K562 (cell line): ENCODE measurements around the gene MED31. TPM values are rescaled to one million over a fixed set of nuclear protein-coding genes. Genes with fewer than 3 reads are reported as not detected.

Source experiments
- ATAC-seq: fragments of 200-7000 bp; cut with Tn5 transposase; 3 replicates; pipeline ENCODE4 v1.9.1; 2020; ENCODE audit warnings: moderate library complexity
- BruUV-seq: library from RNA; stranded (reverse); fragments of 400-500 nt; replicated peaks from 2 replicates; lab custom pipeline; 2021; lab: Mats Ljungman, UMichigan
- CTCF ChIA-PET: fragments of 300-600 bp; formaldehyde crosslinking; extraction: SDS; loops from one replicate; lab custom pipeline; 2021; ENCODE audit warnings: low intra/inter-chr PET ratio; lab: Yijun Ruan, JAX
- POLR2A ChIA-PET: fragments of 300-600, 350-650 bp; sonication (Branson Sonifier 250); formaldehyde crosslinking; extraction: SDS; loops from one replicate; lab custom pipeline; 2021; ENCODE audit warnings: antibody characterized with exemption, inconsistent platforms; lab: Yijun Ruan, JAX
- DNase-seq, 4 experiments: peaks; one replicate each; pipeline versions ENCODE4 v3.0.0 to v3.0.0-alpha.2; 2011 to 2018; ENCODE audit warnings: low spot score in 3 of 4, mixed read lengths in 3 of 4; ENCODE audit errors: extremely low read depth in 1 of 4
- FAIRE-seq: peaks from 2 replicates; lab custom pipeline; 2011; peaks lifted over from hg19 to GRCh38; lab: Jason Lieb, UNC
- H2AFZ ChIP-seq: 2 replicates; pipeline ENCODE4 v1.6.0; 2011; ENCODE audit warnings: low read depth, low read length, control low read depth, inconsistent platforms
- H3K27ac ChIP-seq: fragments of 200-600 bp; 3 replicates; pipeline ENCODE4 v1.8.0; 2011; ENCODE audit warnings: low read depth, mild to moderate bottlenecking, control low read depth, inconsistent platforms, low read length, moderate library complexity, mixed read lengths; ENCODE audit errors: extremely low read depth
- H3K27me3 ChIP-seq, 2 experiments: fragments of 300-600 bp in 1 of 2; 2 replicates in 1 of 2; 3 replicates in 1 of 2; pipeline versions ENCODE4 v1.6.0 to v1.8.0; 2011; ENCODE audit warnings: inconsistent platforms in 2 of 2, low read length in 2 of 2, mild to moderate bottlenecking in 1 of 2, mixed read lengths in 1 of 2, moderate library complexity in 1 of 2; ENCODE audit not compliant: control insufficient read depth in 2 of 2, insufficient read depth in 2 of 2
- H3K36me3 ChIP-seq: fragments of 300-600 bp; 3 replicates; pipeline ENCODE4 v1.8.0; 2011; ENCODE audit warnings: mild to moderate bottlenecking, low read length, inconsistent platforms; ENCODE audit not compliant: control insufficient read depth, insufficient read depth
- H3K4me1 ChIP-seq, 2 experiments: fragments of 200-600 bp in 1 of 2; replicated peaks in 1 of 2; 2 replicates in 1 of 2; 3 replicates in 1 of 2; pipeline versions ENCODE4 v1.5.1 to v1.8.0; 2011; ENCODE audit warnings: inconsistent platforms in 2 of 2, low read length in 2 of 2, mild to moderate bottlenecking in 1 of 2, mixed read lengths in 1 of 2, moderate library complexity in 1 of 2; ENCODE audit not compliant: control insufficient read depth in 2 of 2, insufficient read depth in 2 of 2
- H3K4me2 ChIP-seq: 2 replicates; pipeline ENCODE4 v1.6.1; 2011; ENCODE audit warnings: low read length, control low read depth, inconsistent platforms, mixed read lengths; ENCODE audit not compliant: insufficient read depth
- H3K4me3 ChIP-seq: fragments of 200-600 bp; sonication (generic), shearing (Covaris generic); 2 replicates; pipeline ENCODE4 v1.5.1; 2016; ENCODE audit warnings: control low read depth, inconsistent platforms
- H3K79me2 ChIP-seq: fragments of 200-600 bp; 3 replicates; pipeline ENCODE4 v1.8.0; 2011; ENCODE audit warnings: low read length, inconsistent platforms; ENCODE audit not compliant: control insufficient read depth, insufficient read depth
- H3K9ac ChIP-seq, 2 experiments: 2 replicates each; pipeline versions ENCODE4 v1.6.0 to v1.6.1; 2011; ENCODE audit warnings: low read depth in 2 of 2, low read length in 2 of 2, control low read depth in 1 of 2, inconsistent platforms in 1 of 2, mild to moderate bottlenecking in 1 of 2, mixed read lengths in 1 of 2; ENCODE audit not compliant: insufficient read depth in 1 of 2
- H3K9me1 ChIP-seq: one replicate; pipeline ENCODE4 v1.6.0; 2011; ENCODE audit warnings: inconsistent platforms, mild to moderate bottlenecking, low read length, moderate library complexity; ENCODE audit not compliant: control insufficient read depth, insufficient read depth
- H3K9me3 ChIP-seq: replicated peaks from 2 replicates; pipeline ENCODE4 v1.5.1; 2011; ENCODE audit warnings: low read depth, low read length, inconsistent platforms; ENCODE audit not compliant: control insufficient read depth, insufficient read depth
- H4K20me1 ChIP-seq: replicated peaks from 2 replicates; pipeline ENCODE4 v1.6.1; 2011; ENCODE audit warnings: low read length, inconsistent platforms, mixed read lengths; ENCODE audit not compliant: control insufficient read depth, insufficient read depth
- CBX1 ChIP-seq: sonication (generic); IDR thresholded peaks from 2 replicates; pipeline ENCODE4 v1.6.1; 2016; ENCODE audit warnings: antibody characterized with exemption, low read depth, mild to moderate bottlenecking
- FOXJ2 ChIP-seq: fragments of 200-800 bp; sonication (Bioruptor generic); IDR thresholded peaks from 2 replicates; pipeline ENCODE4 v1.6.1; 2016; ENCODE audit warnings: missing genetic modification characterization, missing compliant biosample characterization
- HDAC8 ChIP-seq: fragments of 450-650 bp; IDR thresholded peaks from 2 replicates; pipeline ENCODE4 v1.6.1; 2016; ENCODE audit warnings: mild to moderate bottlenecking, missing genetic modification characterization, moderate library complexity, missing compliant biosample characterization
- HSF4 ChIP-seq: fragments of 250-450 bp; sonication (Bioruptor Pico); IDR thresholded peaks from 2 replicates; pipeline ENCODE4 v2.1.2; 2022; ENCODE audit warnings: mild to moderate bottlenecking, moderate library complexity, borderline replicate concordance
- ILF3 ChIP-seq: fragments of 450-650 bp; IDR thresholded peaks from 2 replicates; pipeline ENCODE4 v1.6.1; 2018; ENCODE audit warnings: antibody characterized with exemption, mild to moderate bottlenecking, moderate library complexity, borderline replicate concordance
- KLF16 ChIP-seq: IDR thresholded peaks from 2 replicates; pipeline ENCODE4 v1.6.1; 2016; ENCODE audit warnings: antibody characterized with exemption
- MEIS2 ChIP-seq: fragments of 450-650 bp; IDR thresholded peaks from 2 replicates; pipeline ENCODE4 v1.6.1; 2014; ENCODE audit warnings: mild to moderate bottlenecking; ENCODE audit not compliant: partially characterized antibody
- RAD21 ChIP-seq, 2 experiments: fragments of 250-450 bp in 1 of 2; fragments of 450-650 bp in 1 of 2; sonication (Bioruptor Pico) in 1 of 2; formaldehyde crosslinking in 1 of 2; IDR thresholded peaks in 1 of 2; conservative IDR thresholded peaks in 1 of 2; 2 replicates each; pipeline versions ENCODE4 v1.4.0 to v1.8.0; 2020 to 2022; ENCODE audit warnings: mild to moderate bottlenecking in 2 of 2, moderate library complexity in 1 of 2
- SIX5 ChIP-seq, 2 experiments: IDR thresholded peaks; 2 replicates each; pipeline ENCODE4 v1.6.1; 2011; ENCODE audit warnings: low read length in 2 of 2, borderline replicate concordance in 1 of 2, low read depth in 1 of 2, mild to moderate bottlenecking in 1 of 2, moderate library complexity in 1 of 2; ENCODE audit not compliant: insufficient read depth in 1 of 2
- SMARCA5 ChIP-seq: fragments of 450-650 bp; IDR thresholded peaks from 2 replicates; pipeline ENCODE4 v1.6.1; 2016
- SRF ChIP-seq, 2 experiments: fragments of 250-450, 450-650 bp in 1 of 2; sonication (Bioruptor Pico) in 1 of 2; sonication (generic) in 1 of 2; formaldehyde crosslinking; IDR thresholded peaks; 2 replicates each; pipeline versions ENCODE4 v1.5.0 to v1.5.1; 2020 to 2022; ENCODE audit warnings: mild to moderate bottlenecking in 1 of 2, missing genetic modification reagents in 1 of 2
- ZFP30 ChIP-seq: fragments of 250-450 bp; sonication (Bioruptor Pico); IDR thresholded peaks from 2 replicates; pipeline ENCODE4 v1.8.0; 2022; ENCODE audit warnings: moderate library complexity, mild to moderate bottlenecking, inconsistent platforms, borderline replicate concordance
- ZNF354B ChIP-seq: fragments of 250-450 bp; sonication (Bioruptor Pico); IDR thresholded peaks from 2 replicates; pipeline ENCODE4 v1.4.0; 2020
- WGBS: fragments of 100-300 bp; shearing (Covaris generic); methylation state at CpG from one replicate; pipeline ENCODE4 v1.1.6; 2016; ENCODE audit warnings: low coverage, mixed read lengths; ENCODE audit not compliant: insufficient coverage; ENCODE audit errors: missing lambda C conversion rate; 5-methylcytosine and 5-hydroxymethylcytosine counted together
- in situ Hi-C: fragments of 300-500 bp; cut with MboI; formaldehyde crosslinking; loops from 4 replicates; pipeline ENCODE4 v1.15.0; 2018; ENCODE audit warnings: inconsistent platforms, mixed read lengths
- intact Hi-C: fragments of 100-400 bp; cut with micrococcal nuclease; formaldehyde crosslinking; loops from 2 replicates; pipeline ENCODE4 v1.14.2; 2022
- polyA plus RNA-seq, 8 experiments: library from polyadenylated mRNA; depleted of rRNA in 4 of 8; stranded (reverse) in 5 of 8; unstranded in 3 of 8; fragments of >200 nt; fragmentation: Nextera tagmentation in 2 of 8; fragmentation: Illumina TruSeq in 1 of 8; extraction: Ambion mirVana in 2 of 8; extraction: Trizol in 1 of 8; gene quantifications; 2 replicates each; pipeline versions ENCODE4 v1.2.1 to v1.2.3, GENCODE V29; 2011 to 2014; ENCODE audit warnings: inconsistent platforms in 1 of 8, missing spikeins in 1 of 8
- total RNA-seq, 7 experiments: library from RNA; depleted of rRNA in 6 of 7; stranded (reverse); fragments of >200 nt in 6 of 7; fragmentation: Illumina TruSeq in 2 of 7; extraction: Trizol in 2 of 7; gene quantifications; 2 replicates each; pipeline versions ENCODE4 v1.2.1 to v1.2.3, GENCODE V29; 2011 to 2021; ENCODE audit warnings: low replicate concordance in 1 of 7
- TF ChIP-seq, protein P1 (sequence below): fragments of 150-350 bp; IDR thresholded peaks from 2 replicates; pipeline ENCODE4 v1.6.1; 2014; ENCODE audit warnings: low read depth, mild to moderate bottlenecking, low read length, borderline replicate concordance
- TF ChIP-seq, protein P2 (sequence below): sonication (generic); formaldehyde crosslinking; IDR thresholded peaks from 2 replicates; pipeline ENCODE4 v1.8.0; 2023; ENCODE audit warnings: mild to moderate bottlenecking, missing genetic modification reagents

Gene MED31
- total and polyA plus RNA-seq, 9 of the 15 experiments (the other 6 are each of a cell fraction or from before 2014, with no cell fraction given), result 6.4 to 39.9 (median 14.6) TPM

DNA sequence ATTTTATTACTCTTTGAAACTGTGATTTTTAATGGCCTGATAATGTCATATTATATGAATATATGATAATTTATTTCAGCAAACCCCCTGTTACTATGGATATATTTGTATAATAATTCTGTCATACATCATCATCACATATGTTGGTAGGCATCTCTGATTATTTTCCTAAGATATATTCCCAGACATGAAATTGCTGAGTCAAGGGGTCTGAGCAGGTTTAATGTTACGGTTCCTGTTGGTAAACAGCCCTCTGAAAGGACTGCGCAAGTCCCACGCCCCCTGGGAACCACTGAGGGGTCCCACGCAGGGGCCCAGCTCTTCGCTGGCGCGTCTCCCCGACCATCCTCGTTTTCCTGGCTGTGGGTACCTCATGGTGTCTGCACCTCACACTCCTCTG is 37.5 kb upstream of the MED31 start (continued):
- TF ChIP-seq, protein P1, sequence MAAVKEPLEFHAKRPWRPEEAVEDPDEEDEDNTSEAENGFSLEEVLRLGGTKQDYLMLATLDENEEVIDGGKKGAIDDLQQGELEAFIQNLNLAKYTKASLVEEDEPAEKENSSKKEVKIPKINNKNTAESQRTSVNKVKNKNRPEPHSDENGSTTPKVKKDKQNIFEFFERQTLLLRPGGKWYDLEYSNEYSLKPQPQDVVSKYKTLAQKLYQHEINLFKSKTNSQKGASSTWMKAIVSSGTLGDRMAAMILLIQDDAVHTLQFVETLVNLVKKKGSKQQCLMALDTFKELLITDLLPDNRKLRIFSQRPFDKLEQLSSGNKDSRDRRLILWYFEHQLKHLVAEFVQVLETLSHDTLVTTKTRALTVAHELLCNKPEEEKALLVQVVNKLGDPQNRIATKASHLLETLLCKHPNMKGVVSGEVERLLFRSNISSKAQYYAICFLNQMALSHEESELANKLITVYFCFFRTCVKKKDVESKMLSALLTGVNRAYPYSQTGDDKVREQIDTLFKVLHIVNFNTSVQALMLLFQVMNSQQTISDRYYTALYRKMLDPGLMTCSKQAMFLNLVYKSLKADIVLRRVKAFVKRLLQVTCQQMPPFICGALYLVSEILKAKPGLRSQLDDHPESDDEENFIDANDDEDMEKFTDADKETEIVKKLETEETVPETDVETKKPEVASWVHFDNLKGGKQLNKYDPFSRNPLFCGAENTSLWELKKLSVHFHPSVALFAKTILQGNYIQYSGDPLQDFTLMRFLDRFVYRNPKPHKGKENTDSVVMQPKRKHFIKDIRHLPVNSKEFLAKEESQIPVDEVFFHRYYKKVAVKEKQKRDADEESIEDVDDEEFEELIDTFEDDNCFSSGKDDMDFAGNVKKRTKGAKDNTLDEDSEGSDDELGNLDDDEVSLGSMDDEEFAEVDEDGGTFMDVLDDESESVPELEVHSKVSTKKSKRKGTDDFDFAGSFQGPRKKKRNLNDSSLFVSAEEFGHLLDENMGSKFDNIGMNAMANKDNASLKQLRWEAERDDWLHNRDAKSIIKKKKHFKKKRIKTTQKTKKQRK, result no peak
- TF ChIP-seq HDAC8 (tag) (no peak), ZNF354B (CRISPR knock-in tag) (no peak), SRF (CRISPR knock-in tag; IDR thresholded peaks at IDR 0.05) (no peak), ZFP30 (CRISPR knock-in tag) (no peak)

- intact Hi-C loops (no loop called here), in situ Hi-C loops (no loop called here)
- no peaks in the 10 kb centered on the region for H3K36me3 ChIP-seq
- H3K27ac ChIP-seq, result no peak overlapping the region
- 4% methylated on average over 4 of the region's 4 CpGs for WGBS
- H3K9me3 ChIP-seq, result no peaks in the 10 kb centered on the region
- H3K4me2 ChIP-seq, result no peak overlapping the region
- H3K27me3 ChIP-seq, result peaks cover 8 to 46% of the 10 kb centered on the region in 2 experiments; a peak in 4 of 5 replicates
- H3K9me1 ChIP-seq, result no peaks in the 10 kb centered on the region
- BruUV-seq, result no TSS peak
- ChIA-PET POLR2A (interaction anchor here (0.6 kb wide), 1 partner anchor 405 kb away, joined by 3 read pairs; no protein-coding TSS in a partner anchor), CTCF (no interaction called here)
- no peaks in the 10 kb centered on the region for H3K4me1 ChIP-seq
- no peaks in the 10 kb centered on the region for H4K20me1 ChIP-seq
- FAIRE-seq (no peak), ATAC-seq (no peak), DNase-seq (no peak)
- no peak overlapping the region for H3K4me3 ChIP-seq
- no peak overlapping the region for H3K9ac ChIP-seq
- H3K79me2 ChIP-seq, result no peaks in the 10 kb centered on the region
- H2AFZ ChIP-seq, result no peak overlapping the region
- TF ChIP-seq SMARCA5, result no peak
- TF ChIP-seq KLF16, result no peak
- no peak for TF ChIP-seq ZNF354B (CRISPR knock-in tag)
- TF ChIP-seq CBX1, result no peak
- no peak for TF ChIP-seq RAD21 (CRISPR knock-in tag; conservative IDR thresholded peaks at IDR 0.05 in 1 of 2, IDR thresholded peaks at IDR 0.05 in 1 of 2)
- no peak for TF ChIP-seq ILF3
- TF ChIP-seq, protein P2, sequence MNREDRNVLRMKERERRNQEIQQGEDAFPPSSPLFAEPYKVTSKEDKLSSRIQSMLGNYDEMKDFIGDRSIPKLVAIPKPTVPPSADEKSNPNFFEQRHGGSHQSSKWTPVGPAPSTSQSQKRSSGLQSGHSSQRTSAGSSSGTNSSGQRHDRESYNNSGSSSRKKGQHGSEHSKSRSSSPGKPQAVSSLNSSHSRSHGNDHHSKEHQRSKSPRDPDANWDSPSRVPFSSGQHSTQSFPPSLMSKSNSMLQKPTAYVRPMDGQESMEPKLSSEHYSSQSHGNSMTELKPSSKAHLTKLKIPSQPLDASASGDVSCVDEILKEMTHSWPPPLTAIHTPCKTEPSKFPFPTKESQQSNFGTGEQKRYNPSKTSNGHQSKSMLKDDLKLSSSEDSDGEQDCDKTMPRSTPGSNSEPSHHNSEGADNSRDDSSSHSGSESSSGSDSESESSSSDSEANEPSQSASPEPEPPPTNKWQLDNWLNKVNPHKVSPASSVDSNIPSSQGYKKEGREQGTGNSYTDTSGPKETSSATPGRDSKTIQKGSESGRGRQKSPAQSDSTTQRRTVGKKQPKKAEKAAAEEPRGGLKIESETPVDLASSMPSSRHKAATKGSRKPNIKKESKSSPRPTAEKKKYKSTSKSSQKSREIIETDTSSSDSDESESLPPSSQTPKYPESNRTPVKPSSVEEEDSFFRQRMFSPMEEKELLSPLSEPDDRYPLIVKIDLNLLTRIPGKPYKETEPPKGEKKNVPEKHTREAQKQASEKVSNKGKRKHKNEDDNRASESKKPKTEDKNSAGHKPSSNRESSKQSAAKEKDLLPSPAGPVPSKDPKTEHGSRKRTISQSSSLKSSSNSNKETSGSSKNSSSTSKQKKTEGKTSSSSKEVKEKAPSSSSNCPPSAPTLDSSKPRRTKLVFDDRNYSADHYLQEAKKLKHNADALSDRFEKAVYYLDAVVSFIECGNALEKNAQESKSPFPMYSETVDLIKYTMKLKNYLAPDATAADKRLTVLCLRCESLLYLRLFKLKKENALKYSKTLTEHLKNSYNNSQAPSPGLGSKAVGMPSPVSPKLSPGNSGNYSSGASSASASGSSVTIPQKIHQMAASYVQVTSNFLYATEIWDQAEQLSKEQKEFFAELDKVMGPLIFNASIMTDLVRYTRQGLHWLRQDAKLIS (CRISPR knock-in tag), result no peak
- no peak for TF ChIP-seq MEIS2
- TF ChIP-seq HSF4, result no peak
- no peak for TF ChIP-seq FOXJ2 (tag)
- no peak for TF ChIP-seq SIX5 (IDR thresholded peaks at IDR 0.05; ENCODE audit: borderline replicate concordance in 1 of 2, insufficient read depth in 1 of 2, low read depth in 1 of 2, low read length in 2 of 2)
These were observed 34.6 kb upstream of the MED31 start for GRCh38 chr17:6686026-6686425.
